Stomach smooth muscle (tissue), 2 donors: Measurements from ENCODE around the gene MYH6.
"Not testable (repeated sequence)": the region's sequence is repeated elsewhere in the genome, so short reads cannot be mapped to it uniquely, and the experiment has no call there.

Experiments used
- H3K27ac ChIP-seq: one replicate; pipeline ENCODE4 v1.7.0; 2013; ENCODE audit warnings: mild to moderate bottlenecking, low read length, inconsistent platforms
- H3K27me3 ChIP-seq, 2 donors: one replicate each; pipeline ENCODE4 v1.7.0; 2013; ENCODE audit warnings: low read length in 2 of 2; ENCODE audit not compliant: insufficient read depth in 2 of 2, control insufficient read depth in 1 of 2
- H3K36me3 ChIP-seq, 2 donors: one replicate each; pipeline ENCODE4 v1.7.0; 2013; ENCODE audit warnings: low read length in 2 of 2; ENCODE audit not compliant: control insufficient read depth in 2 of 2, insufficient read depth in 2 of 2
- H3K4me1 ChIP-seq: one replicate; pipeline ENCODE4 v1.7.0; 2013; ENCODE audit warnings: low read length; ENCODE audit not compliant: control insufficient read depth, insufficient read depth
- H3K4me3 ChIP-seq, 2 donors: one replicate each; pipeline ENCODE4 v1.7.0; 2013; ENCODE audit warnings: low read length in 2 of 2
- H3K9ac ChIP-seq, 2 donors: one replicate each; pipeline ENCODE4 v1.7.0; 2013; ENCODE audit warnings: low read length in 2 of 2, mild to moderate bottlenecking in 1 of 2
- H3K9me3 ChIP-seq, 2 donors: one replicate each; pipeline ENCODE4 v1.7.0; 2013; ENCODE audit warnings: low read length in 2 of 2; ENCODE audit not compliant: control insufficient read depth in 2 of 2
- donor health status: healthy.
- donor health status: Pancreatic carcinoma.

MYH6 gene

GRCh38 chr14:23403139-23403438 lies 5.0 kb downstream of the MYH6 start:
- H3K36me3 ChIP-seq: no peaks in the 10 kb centered on the region
- no peak overlapping the region for H3K9ac ChIP-seq
- no peaks in the 10 kb centered on the region for H3K4me1 ChIP-seq
- H3K4me3 ChIP-seq: no peak overlapping the region
- no peak overlapping the region for H3K27ac ChIP-seq
- peaks cover 0 to 5% of the 10 kb centered on the region in 2 donors for H3K27me3 ChIP-seq
- no peaks in the 10 kb centered on the region for H3K9me3 ChIP-seq

GRCh38 chr14:23402296-23403138 lies 5.6 kb downstream of the MYH6 start:
- no peak overlapping the region for H3K9ac ChIP-seq
- no peak overlapping the region for H3K4me3 ChIP-seq
- H3K27ac ChIP-seq: no peak overlapping the region
- H3K36me3 ChIP-seq: no peaks in the 10 kb centered on the region
- H3K27me3 ChIP-seq: peaks cover 0 to 5% of the 10 kb centered on the region in 2 donors
- H3K9me3 ChIP-seq: no peaks in the 10 kb centered on the region
- no peaks in the 10 kb centered on the region for H3K4me1 ChIP-seq

GRCh38 chr14:23401291-23401690 lies 6.8 kb downstream of the MYH6 start:
- H3K36me3 ChIP-seq: no peaks in the 10 kb centered on the region
- no peaks in the 10 kb centered on the region for H3K9me3 ChIP-seq
- no peaks in the 10 kb centered on the region for H3K4me1 ChIP-seq
- peaks cover 0 to 5% of the 10 kb centered on the region in 2 donors for H3K27me3 ChIP-seq
- H3K4me3 ChIP-seq: no peak overlapping the region
- H3K27ac ChIP-seq: no peak overlapping the region
- no peak overlapping the region for H3K9ac ChIP-seq

DNA sequence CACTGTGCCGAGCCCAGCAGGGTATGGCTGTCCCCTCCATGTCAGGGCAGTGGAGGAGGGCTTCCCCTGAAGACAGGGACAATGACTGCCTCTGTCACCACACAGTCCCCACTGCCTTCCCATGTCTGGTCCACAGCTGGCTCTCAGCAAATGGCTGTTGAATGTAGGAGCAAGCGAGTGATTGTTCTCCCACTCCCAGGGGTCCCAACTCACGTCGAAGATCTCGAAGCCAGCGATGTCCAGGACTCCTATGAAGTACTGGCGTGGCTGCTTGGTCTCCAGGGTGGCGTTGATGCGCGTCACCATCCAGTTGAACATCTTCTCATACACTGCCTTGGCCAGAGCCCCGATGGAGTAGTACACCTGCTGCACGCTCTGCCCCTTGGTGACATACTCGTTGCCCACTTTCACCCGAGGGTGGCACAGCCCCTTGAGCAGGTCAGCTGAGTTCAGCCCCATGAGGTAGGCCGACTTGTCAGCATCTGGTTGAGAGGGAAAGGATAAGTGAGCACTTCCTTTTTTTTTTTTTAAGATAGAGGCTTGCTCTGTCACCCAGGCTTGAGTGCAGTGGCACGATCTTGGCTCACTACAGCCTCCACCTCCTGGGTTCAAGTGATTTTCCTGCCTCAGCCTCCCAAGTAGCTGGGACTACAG lies 7.5 kb downstream of the MYH6 start:
- H3K27ac ChIP-seq, H3K36me3 ChIP-seq, H3K27me3 ChIP-seq, H3K9ac ChIP-seq, H3K9me3 ChIP-seq, H3K4me1 ChIP-seq, H3K4me3 ChIP-seq: not testable (repeated sequence)

- Histone ChIP-seq H3K9ac (no peak overlapping the region), H3K4me1 (no peaks in the 10 kb centered on the region), H3K36me3 (no peaks in the 10 kb centered on the region), H3K9me3 (no peaks in the 10 kb centered on the region), H3K27me3 (peaks cover 0 to 2% of the 10 kb centered on the region in 2 donors), H3K4me3 (no peak overlapping the region), H3K27ac (no peak overlapping the region)
Observed at GRCh38 chr14:23399591-23399990, 8.5 kb downstream of the MYH6 start.

- Histone ChIP-seq H3K36me3 (no peaks in the 10 kb centered on the region), H3K4me1 (no peaks in the 10 kb centered on the region), H3K9me3 (no peaks in the 10 kb centered on the region), H3K9ac (no peak overlapping the region), H3K27ac (no peak overlapping the region), H3K4me3 (no peak overlapping the region), H3K27me3 (peaks cover 0 to 2% of the 10 kb centered on the region in 2 donors)
Observed at GRCh38 chr14:23399136-23399535, 8.9 kb downstream of the MYH6 start.

- H3K4me3 ChIP-seq: no peak overlapping the region
- H3K27ac ChIP-seq: no peak overlapping the region
- H3K27me3 ChIP-seq: peaks cover 0 to 2% of the 10 kb centered on the region in 2 donors
- no peaks in the 10 kb centered on the region for H3K4me1 ChIP-seq
- H3K9me3 ChIP-seq: no peaks in the 10 kb centered on the region
- no peaks in the 10 kb centered on the region for H3K36me3 ChIP-seq
- H3K9ac ChIP-seq: no peak overlapping the region
Observed at GRCh38 chr14:23398348-23398747, 9.7 kb downstream of the MYH6 start.

DNA sequence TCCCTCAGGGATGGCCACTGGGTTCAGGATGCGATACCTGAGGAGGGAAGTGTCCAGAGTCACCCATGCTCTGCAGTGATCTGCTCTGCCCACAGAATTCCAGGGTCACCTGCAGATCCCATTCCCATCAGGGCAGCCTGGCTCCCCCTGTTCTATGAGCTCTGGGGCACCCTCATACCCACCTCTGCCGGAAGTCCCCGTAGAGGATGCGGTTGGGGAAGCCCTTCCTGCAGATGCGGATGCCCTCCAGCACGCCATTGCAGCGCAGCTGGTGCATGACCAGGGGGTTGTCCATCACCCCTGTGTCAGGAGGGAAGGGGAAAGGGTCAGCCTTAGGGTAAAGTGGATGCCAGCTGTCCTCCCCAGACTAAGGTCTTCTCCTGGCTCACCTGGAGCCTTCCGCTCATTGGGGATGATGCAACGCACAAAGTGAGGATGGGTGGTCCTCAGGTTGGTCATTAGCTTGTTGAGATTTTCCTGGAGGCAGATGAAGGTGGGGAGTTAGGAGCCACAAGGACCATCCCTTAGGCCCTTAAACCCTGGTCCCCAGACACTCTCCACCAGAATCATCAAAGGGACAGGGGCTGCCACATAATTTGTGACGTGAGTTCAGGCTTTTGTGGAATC lies 11.2 kb downstream of the MYH6 start:
- Histone ChIP-seq H3K9ac (no peak overlapping the region), H3K4me3 (no peak overlapping the region), H3K4me1 (no peaks in the 10 kb centered on the region), H3K27me3 (no peaks in the 10 kb centered on the region), H3K9me3 (no peaks in the 10 kb centered on the region), H3K36me3 (no peaks in the 10 kb centered on the region), H3K27ac (no peak overlapping the region)

DNA sequence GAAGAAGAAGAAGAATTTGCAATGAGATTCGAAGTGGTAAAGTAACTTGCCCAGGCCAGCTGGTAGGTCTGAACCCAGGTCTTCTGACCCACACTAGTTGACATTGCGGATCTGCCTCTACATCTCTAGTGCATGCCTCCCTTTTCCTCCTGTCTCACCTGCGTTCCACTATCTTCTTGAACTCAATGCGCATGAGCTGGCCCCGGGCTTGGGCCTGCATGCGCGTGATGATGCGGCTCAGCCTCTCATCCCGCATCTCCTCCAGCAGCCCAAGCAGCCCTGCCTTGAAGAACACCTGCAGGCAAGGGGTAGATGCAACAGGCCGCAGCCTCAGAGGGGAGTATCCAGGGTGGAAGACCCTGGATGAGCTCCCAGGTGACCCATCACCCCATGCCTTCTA lies 11.9 kb downstream of the MYH6 start:
- H3K27ac ChIP-seq: no peak overlapping the region
- no peaks in the 10 kb centered on the region for H3K9me3 ChIP-seq
- H3K27me3 ChIP-seq: no peaks in the 10 kb centered on the region
- H3K36me3 ChIP-seq: no peaks in the 10 kb centered on the region
- no peak overlapping the region for H3K9ac ChIP-seq
- H3K4me3 ChIP-seq: no peak overlapping the region
- no peaks in the 10 kb centered on the region for H3K4me1 ChIP-seq

DNA sequence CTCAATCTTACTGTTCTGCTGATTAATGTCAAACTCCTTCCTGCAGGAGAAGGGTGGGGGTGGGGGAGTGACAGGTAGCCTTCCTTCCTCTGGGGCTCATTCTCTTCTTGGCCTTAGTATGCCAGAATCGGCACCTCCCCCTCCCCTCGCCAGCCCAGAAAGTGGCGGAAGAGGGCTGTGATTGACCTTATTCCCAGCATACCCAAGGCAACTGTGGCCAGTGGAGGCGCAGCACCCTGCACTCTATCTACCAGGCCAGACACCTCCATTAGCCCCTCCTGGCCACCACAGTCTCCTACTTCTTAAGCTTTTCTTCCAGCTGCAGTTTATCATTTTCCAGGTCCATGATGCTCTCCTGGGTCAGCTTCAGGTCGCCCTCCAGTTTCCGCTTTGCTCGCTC lies 15.5 kb downstream of the MYH6 start:
- Histone ChIP-seq H3K9ac (no peak overlapping the region), H3K4me1 (no peaks in the 10 kb centered on the region), H3K36me3 (no peaks in the 10 kb centered on the region), H3K27ac (no peak overlapping the region), H3K27me3 (no peaks in the 10 kb centered on the region), H3K9me3 (no peaks in the 10 kb centered on the region), H3K4me3 (no peak overlapping the region)

DNA sequence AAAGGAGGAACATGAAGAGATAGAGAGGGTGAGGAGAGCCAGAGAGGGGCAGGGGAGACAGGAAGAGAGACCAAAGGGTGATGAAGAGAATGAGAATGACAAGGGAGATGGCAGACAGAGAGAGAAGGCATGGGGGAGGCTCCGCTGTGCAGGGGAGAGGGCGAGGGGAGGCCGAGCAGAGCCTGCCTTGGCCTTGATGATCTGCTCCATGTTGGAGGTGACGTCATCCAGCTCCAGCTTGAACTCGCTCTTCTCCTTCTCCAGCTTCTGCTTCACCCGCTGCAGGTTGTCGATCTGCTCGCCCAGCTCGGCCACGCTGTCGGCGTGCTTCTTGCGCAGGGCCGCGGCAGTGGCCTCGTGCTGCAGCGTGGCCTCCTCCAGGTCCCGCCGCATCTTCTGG lies 18.2 kb downstream of the MYH6 start:
- not testable (repeated sequence) for H3K4me1 ChIP-seq, H3K9me3 ChIP-seq, H3K36me3 ChIP-seq, H3K27me3 ChIP-seq, H3K27ac ChIP-seq, H3K9ac ChIP-seq, H3K4me3 ChIP-seq
